ENCODE results near the gene FAIM2.

Gene FAIM2

DNA sequence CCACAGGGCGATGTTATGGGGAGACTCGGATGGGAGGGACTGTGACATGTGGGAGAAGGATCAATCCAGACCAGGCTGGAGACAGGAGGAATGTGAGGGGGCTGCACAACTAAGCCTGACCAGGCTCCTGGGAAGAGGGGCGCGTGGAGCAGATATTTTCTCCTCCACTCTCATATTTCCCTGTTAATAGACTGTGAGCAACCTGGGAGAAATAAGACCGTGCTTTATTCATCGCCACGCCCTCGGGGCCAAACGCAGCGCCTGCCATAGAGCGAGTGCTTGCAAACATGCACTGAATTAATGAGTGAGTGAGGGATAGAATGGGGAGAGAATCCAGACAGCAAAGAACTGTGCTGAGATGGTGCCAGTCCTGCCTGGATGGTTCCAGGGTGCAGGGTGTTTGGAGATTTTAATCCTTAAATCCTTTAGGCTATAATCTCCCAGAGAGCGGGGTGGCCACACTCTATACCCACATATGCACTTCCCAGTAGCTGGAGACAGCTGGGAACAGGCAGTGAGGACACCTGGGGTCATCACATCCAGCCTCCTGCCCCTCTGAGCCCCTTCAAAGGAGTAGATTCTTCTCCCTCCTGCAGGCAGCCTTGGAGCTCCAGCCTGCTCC lies 13.6 kb upstream of the FAIM2 start:
- DNase-seq (ENCODE audit: low spot score), result no peak

DNA sequence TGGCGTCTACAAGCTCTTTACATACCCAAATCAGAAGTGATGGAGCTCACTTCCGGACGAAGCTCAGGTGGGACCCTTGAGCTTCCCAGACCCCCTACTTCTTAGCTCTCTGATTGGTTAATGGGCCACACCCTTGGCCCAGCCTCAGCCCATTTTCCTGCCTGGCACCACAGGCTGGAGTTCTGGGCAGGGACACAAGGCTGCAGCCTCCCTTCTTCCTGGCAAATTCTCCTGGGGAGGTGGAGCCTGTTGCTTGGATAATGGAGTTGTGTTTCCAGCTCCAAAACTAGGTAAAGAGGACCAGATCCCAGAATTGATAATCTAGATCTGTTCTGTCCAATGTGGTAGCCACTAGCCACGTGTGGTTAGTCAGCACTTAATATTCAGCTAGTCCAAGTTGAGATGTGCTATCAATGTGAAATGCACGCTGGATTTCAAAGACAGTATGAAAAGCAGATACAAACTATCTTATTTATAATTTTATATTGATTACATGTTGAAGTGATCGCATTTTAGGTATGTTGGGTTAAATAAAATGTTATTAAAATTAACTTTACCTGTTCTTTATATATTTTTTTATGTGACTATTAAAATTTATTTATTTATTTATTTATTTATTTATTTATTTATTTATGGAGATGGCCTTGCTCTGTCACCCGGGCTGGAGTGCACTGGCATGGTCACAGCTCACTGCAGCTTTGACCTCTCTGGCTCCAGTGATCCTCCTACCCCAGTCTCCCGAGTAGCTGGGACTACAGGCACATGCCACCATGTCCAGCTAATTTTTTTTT lies 12.6 kb upstream of the FAIM2 start:
- DNase-seq (ENCODE audit: low spot score), result no peak

DNA sequence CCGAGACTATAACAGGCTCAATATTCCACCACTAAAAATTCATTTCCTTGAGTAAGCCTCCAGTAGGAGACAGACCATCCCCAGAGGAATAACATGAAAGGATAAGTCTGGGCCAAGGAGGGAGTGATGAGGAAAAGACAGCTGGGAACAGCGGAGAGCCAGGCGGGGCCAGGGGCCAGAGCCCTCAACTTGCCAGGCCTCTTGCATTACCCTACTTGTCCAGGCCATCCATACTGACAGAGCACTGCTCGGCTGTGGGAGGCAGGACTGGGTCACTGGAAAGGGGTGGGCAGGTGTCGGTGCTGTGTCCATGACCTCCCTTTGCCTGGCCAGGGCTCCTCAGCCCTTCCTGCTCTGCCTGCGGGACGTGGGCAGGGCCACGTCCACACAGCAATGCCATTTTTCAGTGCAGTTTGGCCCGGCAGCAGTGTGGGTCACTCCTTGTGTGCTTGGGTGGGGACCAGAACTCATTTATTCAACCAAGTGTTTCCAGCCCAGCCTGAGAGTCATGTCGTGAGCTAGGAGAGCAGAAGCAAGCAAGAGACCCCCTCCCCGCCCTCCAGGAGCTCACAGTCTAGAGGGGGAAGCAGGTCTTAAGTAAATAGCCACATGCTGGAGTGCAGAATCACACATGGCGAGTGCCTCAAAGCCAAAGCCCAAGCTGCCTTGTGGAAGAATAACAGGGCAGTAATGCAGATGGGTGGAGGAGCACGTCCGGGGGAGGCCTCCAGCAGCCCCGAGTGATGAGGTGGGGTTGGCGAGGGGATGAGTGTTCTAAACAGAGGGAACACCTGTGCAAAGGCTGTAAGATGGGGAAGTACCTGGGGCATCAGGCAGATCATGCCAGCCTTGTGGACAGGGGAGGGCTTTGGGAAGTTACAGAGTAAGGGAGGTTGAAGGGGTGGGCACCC lies 8.9 kb upstream of the FAIM2 start:
- DNase-seq (ENCODE audit: low spot score), result no peak

DNA sequence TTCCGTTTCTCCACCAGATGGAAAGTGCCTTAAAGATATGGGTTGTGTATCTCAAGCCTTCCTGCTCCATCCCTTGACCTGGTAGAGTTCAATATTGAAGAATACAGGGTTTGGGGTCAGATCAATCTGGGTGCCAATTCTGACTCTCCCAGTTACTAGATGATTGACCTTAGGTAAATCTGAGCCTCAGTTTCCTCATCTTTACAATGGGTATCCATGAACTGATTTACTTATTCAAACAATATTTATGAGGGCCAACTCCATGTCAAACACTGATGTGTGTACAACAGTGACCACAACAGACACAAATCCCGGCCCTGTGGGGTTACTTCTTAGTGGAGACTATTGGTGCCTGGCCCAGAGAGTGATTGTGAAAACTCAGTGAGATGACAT lies 7.5 kb upstream of the FAIM2 start:
- DNase-seq (ENCODE audit: low spot score), result no peak

DNA sequence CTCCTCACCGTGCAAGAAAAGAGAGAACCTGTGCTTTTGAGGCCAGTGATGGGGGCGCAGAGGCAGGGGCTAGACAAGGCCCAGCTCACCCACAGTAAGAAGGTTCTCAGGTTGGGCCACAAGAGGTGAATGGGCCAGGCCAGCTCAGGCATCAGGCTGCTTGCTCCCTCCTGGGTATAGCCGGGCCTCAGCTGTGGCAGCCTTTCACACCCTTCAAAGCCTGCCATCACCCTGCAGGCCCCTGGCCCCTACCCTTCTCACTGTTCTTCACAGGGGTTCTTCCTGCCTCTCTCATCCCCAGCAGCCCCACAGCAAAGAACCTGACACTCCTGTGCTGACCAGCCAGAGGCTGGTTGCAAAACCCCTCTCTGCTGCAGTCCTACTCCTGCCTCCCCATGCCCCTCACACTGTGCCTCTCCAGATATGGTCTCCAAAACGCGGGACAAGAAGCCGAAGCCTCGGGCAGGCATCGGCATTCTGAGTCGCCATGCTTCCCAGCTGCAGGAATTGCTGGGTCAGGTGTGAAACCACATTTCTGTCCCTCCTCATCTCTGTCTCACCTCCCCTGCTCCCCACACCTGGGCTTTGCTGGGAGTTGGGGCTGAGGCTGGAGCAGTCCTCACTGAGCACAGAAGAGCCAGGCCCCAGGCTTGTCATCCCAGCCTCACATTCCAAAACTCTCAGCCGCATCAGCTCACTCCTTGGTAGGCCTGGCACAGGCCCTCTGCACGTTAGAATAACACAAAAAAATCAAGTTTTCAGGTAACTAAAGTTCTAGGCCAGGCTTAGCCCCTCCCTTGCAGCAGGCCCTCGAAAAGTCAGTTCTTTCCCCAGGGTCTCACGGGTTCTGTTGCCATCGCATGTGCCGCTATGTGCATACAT lies 6.9 kb upstream of the FAIM2 start:
- DNase-seq (ENCODE audit: low spot score), result no peak

DNA sequence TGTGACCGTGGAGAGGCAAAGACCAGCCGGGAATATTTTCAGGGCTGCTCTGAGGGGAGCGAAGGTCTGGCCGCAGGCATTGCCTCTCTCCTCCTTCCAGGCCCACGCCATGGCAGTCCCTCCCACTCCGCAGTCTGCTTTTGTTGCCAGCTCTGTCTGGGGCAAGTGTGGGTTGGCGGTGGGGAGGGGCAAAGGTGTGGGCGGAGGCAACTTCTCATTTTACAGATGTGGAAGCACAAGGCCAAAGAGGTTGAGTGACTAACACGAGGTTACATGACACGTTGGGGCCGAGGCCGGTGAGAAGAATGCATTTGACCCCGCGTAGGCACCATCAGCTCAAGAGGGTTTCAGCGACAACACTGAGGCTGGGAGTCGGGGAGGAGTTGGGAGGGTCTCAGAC lies 6.1 kb upstream of the FAIM2 start:
- no peak for DNase-seq (ENCODE audit: low spot score)

DNA sequence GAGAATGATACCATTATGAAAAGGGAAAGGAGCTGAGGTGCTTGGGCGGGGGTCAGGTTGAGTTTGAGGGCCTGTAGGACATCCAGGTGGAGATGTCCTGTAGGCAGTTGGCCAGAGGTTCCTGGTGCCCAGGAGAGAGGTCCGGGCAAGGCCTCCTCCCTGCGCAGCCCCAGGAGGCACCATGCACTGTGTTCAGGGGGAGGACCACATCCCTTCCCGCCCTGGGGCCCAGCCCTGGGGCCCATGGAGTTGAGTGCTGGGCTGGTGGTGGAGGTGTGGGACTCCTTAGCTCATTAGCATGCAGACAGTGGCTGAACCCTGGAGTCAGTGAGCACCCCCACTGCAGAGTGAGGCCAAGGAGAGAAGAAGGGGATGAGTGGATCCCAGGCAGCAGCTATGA lies 5.7 kb upstream of the FAIM2 start:
- DNase-seq (ENCODE audit: low spot score), result no peak

DNA sequence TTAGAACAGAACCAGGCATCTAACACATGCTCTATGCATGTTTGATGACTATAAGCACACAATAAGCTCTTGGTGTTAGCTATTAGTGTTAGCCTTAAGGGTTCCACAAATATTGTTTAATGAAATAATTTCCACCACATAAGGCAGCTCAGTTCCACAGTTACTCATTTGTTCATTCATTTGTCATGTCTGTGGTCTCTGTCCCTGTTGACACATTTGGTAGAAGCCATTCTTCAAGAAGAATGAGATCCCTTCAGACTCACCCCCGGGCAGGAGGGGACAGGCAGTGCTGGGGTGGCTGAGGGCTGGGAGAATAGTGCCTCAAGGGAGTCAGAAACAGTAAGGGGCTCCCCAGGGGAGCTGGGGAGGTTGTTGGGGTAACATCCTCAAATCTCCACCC lies 3.7 kb upstream of the FAIM2 start:
- no peak for DNase-seq (ENCODE audit: low spot score)

DNA sequence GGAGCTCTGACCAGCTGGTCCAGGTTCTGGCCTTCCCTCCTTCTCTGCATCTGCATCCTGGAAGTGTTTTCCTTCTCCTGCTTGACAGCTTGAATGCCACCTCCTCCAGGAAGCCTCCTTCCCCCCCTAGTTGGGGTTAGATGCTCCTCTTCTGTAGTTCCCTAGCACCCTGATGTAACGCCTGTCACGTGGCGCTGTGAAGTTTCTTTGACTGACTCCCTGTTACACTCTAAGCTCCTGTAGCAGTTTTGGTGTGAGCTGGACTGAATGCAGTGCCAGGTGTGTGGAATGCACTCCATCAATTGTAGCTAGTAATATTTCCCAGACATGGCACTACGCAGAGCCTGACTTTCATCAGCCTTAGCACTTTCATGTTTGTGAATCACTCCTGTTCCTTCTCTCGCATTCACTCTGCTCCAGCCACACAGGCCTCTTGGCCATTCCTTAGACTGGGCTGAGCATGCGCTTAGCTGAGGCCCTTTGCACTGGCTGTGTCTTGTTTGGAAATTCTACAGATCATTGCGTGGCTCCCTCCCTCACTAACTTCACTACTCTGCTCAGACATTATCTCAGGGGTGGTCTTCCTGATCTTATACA lies 2.1 kb upstream of the FAIM2 start:
- DNase-seq (ENCODE audit: low spot score), result no peak

DNA sequence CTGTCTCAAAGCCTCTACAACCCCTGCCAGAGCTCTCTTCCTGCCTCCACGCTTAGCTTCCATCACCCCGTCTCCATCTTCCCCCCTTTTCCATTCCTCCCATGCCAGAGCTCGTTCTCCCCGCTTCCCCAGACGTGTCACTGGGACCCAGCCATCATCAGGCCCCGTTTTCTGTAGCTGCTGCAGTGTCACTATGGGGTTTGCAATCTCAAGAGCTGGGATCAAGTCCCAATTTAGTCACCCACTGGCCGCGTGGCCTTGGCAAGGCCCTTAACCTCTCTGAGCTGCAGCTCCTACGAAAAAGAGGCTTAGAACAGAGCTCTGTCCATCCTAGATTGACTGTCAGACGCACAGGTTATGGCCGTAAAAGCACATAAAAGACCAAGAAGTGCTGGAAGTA lies 901 bp upstream of the FAIM2 start:
- no peak for DNase-seq (ENCODE audit: low spot score)

DNA sequence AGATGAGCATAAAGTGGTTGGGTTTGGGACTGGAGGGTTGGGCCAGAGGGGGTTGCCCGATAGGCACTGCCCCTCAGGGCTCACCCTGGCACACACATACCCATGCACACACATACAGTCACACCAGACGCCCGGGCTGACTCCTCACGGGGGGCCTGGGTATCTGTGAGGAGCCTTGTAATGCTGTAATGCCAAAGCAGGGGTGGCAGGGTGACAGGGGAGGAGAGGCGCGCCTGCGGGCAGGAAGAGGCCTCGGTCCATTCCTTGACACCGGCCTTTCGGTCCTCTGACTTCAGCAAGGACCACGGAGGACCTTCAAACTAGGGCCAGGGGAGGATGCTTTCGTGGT lies 375 bp downstream of the FAIM2 start:
- DNase-seq (ENCODE audit: low spot score), result no peak

DNA sequence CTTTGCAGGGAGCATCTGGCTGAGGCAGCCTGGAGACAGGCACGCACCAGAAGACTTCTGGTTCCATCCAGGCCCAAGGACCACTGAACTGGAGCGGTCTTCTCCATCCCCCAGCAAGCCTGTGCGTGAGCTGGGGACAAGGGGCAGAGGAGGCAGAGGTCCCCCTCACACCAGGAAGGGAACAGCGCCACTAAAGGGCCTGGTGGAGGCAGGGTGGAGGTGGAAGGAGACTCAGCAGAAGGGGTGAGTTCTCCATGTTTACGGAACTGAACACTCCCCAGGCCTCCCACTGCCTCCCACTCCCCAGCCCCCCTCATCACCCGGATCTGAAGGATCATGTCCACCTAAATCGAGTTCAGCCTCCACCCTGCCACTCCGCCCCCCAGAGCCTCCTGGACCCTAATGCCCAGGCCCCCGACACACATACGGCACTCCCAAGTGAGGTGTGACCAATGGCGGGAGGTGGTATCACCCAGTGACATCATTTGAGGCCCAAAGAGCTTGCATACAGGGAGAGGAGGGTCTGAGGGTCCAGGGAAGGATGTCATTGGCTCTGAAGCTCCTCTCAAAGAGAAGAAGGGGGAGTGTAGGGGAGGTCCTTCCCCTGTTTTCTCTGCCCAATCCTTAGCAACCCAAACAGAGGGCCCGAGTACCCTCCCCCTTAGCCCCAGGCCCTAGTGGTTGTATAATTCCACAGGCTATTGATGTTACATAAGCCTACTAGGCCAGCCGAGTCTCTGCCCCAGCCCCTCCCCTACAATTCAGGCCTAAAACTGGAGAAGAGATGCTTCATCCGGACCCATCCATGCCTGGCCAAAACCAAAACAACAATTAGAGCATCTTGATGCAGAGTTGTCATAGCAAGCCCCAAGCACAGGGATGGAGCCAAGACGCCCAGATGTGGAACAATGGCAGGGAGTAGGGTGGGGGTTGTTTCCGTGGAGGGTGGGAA lies 1.0 kb downstream of the FAIM2 start:
- no peak for DNase-seq (ENCODE audit: low spot score)

DNA sequence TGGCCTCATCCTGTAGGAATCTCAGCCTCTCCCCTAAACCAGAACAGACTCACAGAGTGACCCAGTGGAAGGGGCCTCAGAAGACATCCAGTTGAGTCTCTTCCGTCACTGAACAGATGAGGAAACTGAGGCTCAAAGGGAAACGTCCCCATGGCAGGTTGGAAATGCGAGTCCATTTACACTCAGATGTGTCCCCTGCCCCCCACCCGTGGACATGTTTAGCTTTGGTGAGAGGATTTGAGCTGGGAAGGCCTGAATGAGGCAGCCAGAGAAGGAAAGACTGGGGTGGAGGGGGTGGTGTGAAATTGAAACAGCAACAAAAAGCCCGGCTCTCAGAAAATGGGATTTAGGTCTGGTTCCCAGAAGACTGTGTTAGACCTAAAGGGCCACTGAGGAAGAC lies 1.7 kb downstream of the FAIM2 start:
- no peak for DNase-seq (ENCODE audit: low spot score)

DNA sequence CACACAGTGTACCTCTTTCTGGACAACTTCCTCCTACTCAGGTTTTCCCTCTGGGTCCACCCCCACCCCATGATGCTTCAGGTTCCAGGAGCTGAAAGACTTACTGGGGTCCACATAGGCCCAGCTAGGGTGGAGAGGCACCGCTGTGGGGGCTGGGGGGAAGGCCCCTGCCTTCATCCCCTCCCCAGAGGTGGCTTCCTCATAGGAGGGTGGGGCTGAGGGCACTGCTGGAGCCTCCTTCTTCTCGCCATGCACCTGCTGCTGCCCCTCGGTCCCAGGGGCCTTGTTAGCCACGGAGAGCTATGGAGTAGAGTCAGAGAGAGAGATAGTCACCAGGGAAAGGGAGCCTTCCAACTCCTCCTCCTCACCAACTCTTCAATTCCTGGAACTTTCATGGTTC lies 2.7 kb downstream of the FAIM2 start:
- no peak for DNase-seq (ENCODE audit: low spot score)

DNA sequence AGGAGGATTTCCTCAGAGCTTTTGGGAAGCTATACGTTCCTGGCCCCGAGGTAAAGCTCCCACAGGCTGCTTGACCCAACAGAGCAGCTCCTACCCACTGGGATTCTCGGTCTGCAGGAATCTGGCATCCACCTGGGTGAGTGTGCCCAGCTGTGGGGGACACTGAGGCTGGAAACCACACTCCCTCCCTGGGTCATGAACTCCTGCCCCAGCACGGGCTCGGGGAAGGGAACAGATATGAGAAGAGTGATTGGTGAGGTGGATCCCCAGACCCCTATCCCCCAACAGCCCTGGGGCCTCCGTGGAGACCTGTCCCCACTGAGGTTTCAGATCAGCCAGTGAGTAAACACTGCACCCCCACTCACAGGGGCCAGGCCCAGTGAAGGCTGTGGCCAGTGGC lies 3.3 kb downstream of the FAIM2 start:
- no peak for DNase-seq (ENCODE audit: low spot score)

DNA sequence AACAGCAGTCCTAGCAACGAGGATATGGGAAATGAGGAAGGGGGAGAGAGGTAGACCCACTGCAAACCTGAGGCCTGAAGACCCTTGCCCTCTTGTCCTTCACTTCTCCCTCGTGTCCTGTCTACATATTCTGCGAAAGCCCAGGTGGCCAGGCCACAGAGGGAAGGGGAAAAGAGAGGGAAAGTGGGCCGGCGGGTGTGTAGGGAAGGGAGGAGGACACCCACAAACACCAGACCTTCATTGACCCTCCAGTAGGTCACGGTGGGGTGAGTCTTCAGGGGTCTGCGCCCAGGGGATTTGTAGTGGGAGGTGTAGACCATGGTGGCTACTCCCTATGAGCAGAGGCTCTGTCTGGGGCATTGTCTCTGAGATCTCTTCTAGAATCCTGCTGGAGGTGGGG lies 3.8 kb downstream of the FAIM2 start:
- DNase-seq (ENCODE audit: low spot score), result no peak

DNA sequence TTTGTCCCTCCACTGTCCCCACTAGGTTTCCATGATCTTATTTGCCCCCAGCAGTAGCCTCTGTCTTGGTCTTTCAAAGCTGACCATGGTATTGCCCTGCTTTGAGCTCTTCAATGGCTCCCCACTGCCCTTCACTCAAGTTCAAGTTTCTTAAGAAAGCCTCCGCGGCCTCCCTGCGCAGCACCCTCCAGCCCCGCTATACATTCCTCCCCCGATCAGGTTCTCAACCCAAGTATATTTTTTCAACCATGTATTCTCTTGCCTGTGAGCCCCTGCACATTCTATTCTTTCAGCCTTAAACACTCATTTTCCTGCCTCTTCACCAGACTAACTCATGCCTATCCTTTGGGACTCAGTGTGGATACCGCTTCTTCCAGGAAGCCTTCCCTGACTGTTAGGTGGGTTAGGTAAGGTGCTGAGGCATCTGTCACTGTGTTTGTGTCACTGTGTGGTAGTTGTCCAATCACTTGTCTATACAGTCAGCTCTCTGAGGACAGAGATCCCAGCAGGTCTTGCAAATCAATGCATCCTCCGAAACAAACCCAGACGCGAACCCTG lies 4.3 kb downstream of the FAIM2 start:
- no peak for DNase-seq (ENCODE audit: low spot score)

DNA sequence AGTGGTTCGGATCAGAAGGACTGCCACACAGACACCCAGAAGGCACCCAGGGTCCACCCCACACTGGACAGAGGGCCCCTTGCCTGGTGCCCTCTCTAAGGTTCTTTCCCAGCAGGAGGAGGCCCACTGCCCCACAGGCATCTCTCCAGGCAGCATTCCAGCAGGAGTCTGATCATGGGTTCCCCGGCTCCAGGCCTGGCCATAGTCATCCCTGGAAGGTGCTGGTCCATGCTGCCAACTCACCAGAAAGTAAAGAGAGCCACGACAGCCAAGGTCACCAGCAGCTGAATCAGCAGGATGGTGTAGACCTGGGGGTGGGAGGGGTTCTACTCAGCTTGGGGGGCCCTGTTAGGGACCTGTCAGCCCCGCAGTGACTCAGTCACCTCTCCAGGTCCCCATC lies 6.4 kb downstream of the FAIM2 start:
- DNase-seq (ENCODE audit: low spot score), result no peak

DNA sequence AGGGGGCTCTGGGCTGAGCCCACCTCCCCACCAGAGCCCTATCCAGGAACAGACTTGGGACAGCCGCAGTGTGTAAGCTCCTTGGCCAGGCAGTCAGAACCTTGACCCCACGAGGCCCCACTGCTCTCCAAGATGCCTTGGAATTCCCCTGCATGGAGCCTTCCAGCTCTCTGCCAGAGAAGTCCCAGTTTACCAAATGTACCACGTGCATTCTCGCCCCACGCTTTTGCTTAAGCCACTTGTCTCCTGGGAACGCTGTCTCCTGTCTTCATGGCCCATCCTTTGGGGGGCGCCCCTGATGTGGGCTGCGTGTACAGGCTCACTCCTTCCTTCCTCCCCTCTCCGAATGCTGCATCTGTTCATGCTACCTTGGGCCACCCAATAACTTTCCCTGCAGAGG lies 7.9 kb downstream of the FAIM2 start:
- DNase-seq (ENCODE audit: low spot score), result no peak

DNA sequence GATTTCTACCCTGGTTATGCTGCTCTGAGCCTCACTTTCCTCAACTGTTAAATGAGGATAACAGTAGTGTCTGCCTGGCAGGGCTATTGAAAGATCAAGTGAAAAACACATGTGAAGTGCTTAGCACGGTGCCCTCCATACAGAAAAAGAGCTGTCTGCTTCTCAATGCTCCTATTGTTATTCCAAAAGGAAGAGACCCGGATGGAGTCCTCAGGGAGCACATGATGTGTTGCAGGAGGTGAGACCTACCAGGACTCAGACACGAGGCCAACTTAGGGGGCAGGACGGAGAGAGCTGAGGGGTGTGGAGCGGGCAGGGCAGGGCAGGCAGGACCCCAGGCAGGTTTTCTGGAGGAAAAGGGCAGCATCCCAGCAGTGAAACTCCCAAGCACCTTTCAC lies 8.9 kb downstream of the FAIM2 start:
- no peak for DNase-seq (ENCODE audit: low spot score)

All from CD4-positive, alpha-beta T cell treated with Interleukin-15 for 4 hours (primary cell).